GM23338 (cell line): ENCODE results near the gene ELOB.

Experiments
- CREB1 ChIP-seq: fragments of 250-450 bp; sonication (Bioruptor Pico); IDR thresholded peaks from 2 replicates; pipeline ENCODE4 v1.5.0; 2020; ENCODE audit warnings: low read depth, mild to moderate bottlenecking, moderate library complexity
- CTCF ChIP-seq, 2 experiments: fragments of 200-600 bp in 1 of 2; sonication (generic) in 1 of 2; conservative IDR thresholded peaks; 2 replicates each; pipeline versions ENCODE4 v1.5.1 to v1.6.1; 2016 to 2017; ENCODE audit warnings: antibody characterized with exemption in 2 of 2, low read depth in 2 of 2, mild to moderate bottlenecking in 2 of 2, moderate library complexity in 1 of 2
- EZH2 ChIP-seq: fragments of 200-600 bp; sonication (generic); IDR thresholded peaks from one replicate; pipeline ENCODE4 v1.8.0; 2017; ENCODE audit warnings: antibody characterized with exemption, mild to moderate bottlenecking, low read depth; ENCODE audit not compliant: unreplicated experiment
- JUNB ChIP-seq: IDR thresholded peaks from one replicate; pipeline ENCODE4 v1.6.1; 2016; ENCODE audit warnings: antibody characterized with exemption; ENCODE audit not compliant: unreplicated experiment
- NANOG ChIP-seq: IDR thresholded peaks from 2 replicates; pipeline ENCODE4 v1.6.1; 2016; ENCODE audit warnings: antibody characterized with exemption, borderline replicate concordance
- POLR2AphosphoS5 ChIP-seq: IDR thresholded peaks from 2 replicates; pipeline ENCODE4 v1.6.1; 2016; ENCODE audit warnings: antibody characterized with exemption, low read depth
- TF ChIP-seq, protein P1 (sequence below): IDR thresholded peaks from one replicate; pipeline ENCODE4 v1.6.1; 2018; ENCODE audit warnings: antibody characterized with exemption; ENCODE audit not compliant: unreplicated experiment

GRCh38 chr16:2755158-2755557, 21.9 kb downstream of the ELOB start:
- no peak for TF ChIP-seq CTCF (conservative IDR thresholded peaks at IDR 0.05; ENCODE audit: low read depth in 2 of 2)
- no peak for TF ChIP-seq POLR2AphosphoS5
- TF ChIP-seq NANOG: no peak
- no peak for TF ChIP-seq JUNB
- TF ChIP-seq CREB1 (CRISPR knock-in tag): no peak
- TF ChIP-seq, protein P1, sequence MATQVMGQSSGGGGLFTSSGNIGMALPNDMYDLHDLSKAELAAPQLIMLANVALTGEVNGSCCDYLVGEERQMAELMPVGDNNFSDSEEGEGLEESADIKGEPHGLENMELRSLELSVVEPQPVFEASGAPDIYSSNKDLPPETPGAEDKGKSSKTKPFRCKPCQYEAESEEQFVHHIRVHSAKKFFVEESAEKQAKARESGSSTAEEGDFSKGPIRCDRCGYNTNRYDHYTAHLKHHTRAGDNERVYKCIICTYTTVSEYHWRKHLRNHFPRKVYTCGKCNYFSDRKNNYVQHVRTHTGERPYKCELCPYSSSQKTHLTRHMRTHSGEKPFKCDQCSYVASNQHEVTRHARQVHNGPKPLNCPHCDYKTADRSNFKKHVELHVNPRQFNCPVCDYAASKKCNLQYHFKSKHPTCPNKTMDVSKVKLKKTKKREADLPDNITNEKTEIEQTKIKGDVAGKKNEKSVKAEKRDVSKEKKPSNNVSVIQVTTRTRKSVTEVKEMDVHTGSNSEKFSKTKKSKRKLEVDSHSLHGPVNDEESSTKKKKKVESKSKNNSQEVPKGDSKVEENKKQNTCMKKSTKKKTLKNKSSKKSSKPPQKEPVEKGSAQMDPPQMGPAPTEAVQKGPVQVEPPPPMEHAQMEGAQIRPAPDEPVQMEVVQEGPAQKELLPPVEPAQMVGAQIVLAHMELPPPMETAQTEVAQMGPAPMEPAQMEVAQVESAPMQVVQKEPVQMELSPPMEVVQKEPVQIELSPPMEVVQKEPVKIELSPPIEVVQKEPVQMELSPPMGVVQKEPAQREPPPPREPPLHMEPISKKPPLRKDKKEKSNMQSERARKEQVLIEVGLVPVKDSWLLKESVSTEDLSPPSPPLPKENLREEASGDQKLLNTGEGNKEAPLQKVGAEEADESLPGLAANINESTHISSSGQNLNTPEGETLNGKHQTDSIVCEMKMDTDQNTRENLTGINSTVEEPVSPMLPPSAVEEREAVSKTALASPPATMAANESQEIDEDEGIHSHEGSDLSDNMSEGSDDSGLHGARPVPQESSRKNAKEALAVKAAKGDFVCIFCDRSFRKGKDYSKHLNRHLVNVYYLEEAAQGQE: no peak
- TF ChIP-seq EZH2: no peak
